HG03460 (cell line): ENCODE measurements around the gene DUSP16.
"Not testable (repeated sequence)": the region's sequence is repeated elsewhere in the genome, so short reads cannot be mapped to it uniquely, and the experiment has no call there.

Experiments used
- ATAC-seq: cut with Tn5 transposase; IDR thresholded peaks from one replicate; pipeline ENCODE4 v1.9.1; 2021; ENCODE audit not compliant: unreplicated experiment

DUSP16 gene

GRCh38 chr12:12562585-12563261 is at the start of gene DUSP16:
Gene DUSP16, minus strand, starts transcription at chr12:12562863. Its CDS starts 41,765 bp downstream, at chr12:12521098.
- peak; percentile 60 for ATAC-seq

GRCh38 chr12:12612358-12612757 is 49.7 kb upstream of the DUSP16 start:
- ATAC-seq: no peak

- peak; percentile 63 for ATAC-seq
Measured at GRCh38 chr12:12611512-12612306, 49.0 kb upstream of the DUSP16 start, which contains the start of gene CREBL2. Gene CREBL2, plus strand, starts transcription at chr12:12611876. Its CDS starts 297 bp downstream, at chr12:12612173.

- no peak for ATAC-seq
Measured at GRCh38 chr12:12610711-12611110, 48.0 kb upstream of the DUSP16 start.

GRCh38 chr12:12609692-12610091 is 47.0 kb upstream of the DUSP16 start:
- ATAC-seq: no peak

GRCh38 chr12:12608557-12608957 is 45.9 kb upstream of the DUSP16 start:
- peak; percentile 31 for ATAC-seq

- no peak for ATAC-seq
Measured at GRCh38 chr12:12606781-12607589, 44.3 kb upstream of the DUSP16 start.

GRCh38 chr12:12604740-12605139 is 42.1 kb upstream of the DUSP16 start:
- no peak for ATAC-seq

GRCh38 chr12:12600659-12601058 is 38.0 kb upstream of the DUSP16 start:
- no peak for ATAC-seq

- no peak for ATAC-seq
Measured at GRCh38 chr12:12599750-12600643, 37.3 kb upstream of the DUSP16 start.

- ATAC-seq: no peak
Measured at GRCh38 chr12:12598864-12599263, 36.2 kb upstream of the DUSP16 start.

- not testable (repeated sequence) for ATAC-seq
Measured at GRCh38 chr12:12596598-12596997, 33.9 kb upstream of the DUSP16 start.

- ATAC-seq: not testable (repeated sequence)
Measured at GRCh38 chr12:12595929-12596328, 33.3 kb upstream of the DUSP16 start.

GRCh38 chr12:12592930-12593329 is 30.3 kb upstream of the DUSP16 start:
- no peak for ATAC-seq

GRCh38 chr12:12590961-12591360 is 28.3 kb upstream of the DUSP16 start:
- no peak for ATAC-seq

- ATAC-seq: not testable (repeated sequence)
Measured at GRCh38 chr12:12588436-12588835, 25.8 kb upstream of the DUSP16 start.

GRCh38 chr12:12587878-12588277 is 25.2 kb upstream of the DUSP16 start:
- no peak for ATAC-seq

- ATAC-seq: no peak
Measured at GRCh38 chr12:12586879-12587675, 24.4 kb upstream of the DUSP16 start.

- ATAC-seq: no peak
Measured at GRCh38 chr12:12585115-12585863, 22.6 kb upstream of the DUSP16 start.
